HG02943 (cell line): ENCODE measurements around the gene ACAD11.
"Not testable (repeated sequence)": the region's sequence is repeated elsewhere in the genome, so short reads cannot be mapped to it uniquely, and the experiment has no call there.

Source experiments
- ATAC-seq: cut with Tn5 transposase; IDR thresholded peaks from one replicate; pipeline ENCODE4 v1.9.1; 2021; ENCODE audit warnings: mild to moderate bottlenecking, low read depth, moderate library complexity; ENCODE audit not compliant: unreplicated experiment

ACAD11 gene

GRCh38 chr3:132556508-132557159, 103.0 kb downstream of the ACAD11 start:
- no peak for ATAC-seq

- ATAC-seq, result not testable (repeated sequence)
These were observed 103.6 kb downstream of the ACAD11 start for GRCh38 chr3:132556036-132556386.

- no peak for ATAC-seq
These were observed 104.1 kb downstream of the ACAD11 start for GRCh38 chr3:132555306-132556035.

- no peak for ATAC-seq
These were observed 105.2 kb downstream of the ACAD11 start for GRCh38 chr3:132554437-132554836.

- no peak for ATAC-seq
These were observed 105.8 kb downstream of the ACAD11 start for GRCh38 chr3:132553826-132554225.

- no peak for ATAC-seq
These were observed 108.9 kb downstream of the ACAD11 start for GRCh38 chr3:132550579-132551305.

- peak; percentile 69 for ATAC-seq
These were observed 109.6 kb downstream of the ACAD11 start for GRCh38 chr3:132549890-132550578.

GRCh38 chr3:132549169-132549568, 110.4 kb downstream of the ACAD11 start:
- ATAC-seq, result no peak

- no peak for ATAC-seq
These were observed 114.1 kb downstream of the ACAD11 start for GRCh38 chr3:132545471-132545870.

- no peak for ATAC-seq
These were observed 115.5 kb downstream of the ACAD11 start for GRCh38 chr3:132544130-132544529.

GRCh38 chr3:132543011-132543739, 116.4 kb downstream of the ACAD11 start:
- no peak for ATAC-seq

GRCh38 chr3:132542577-132542976, 117.0 kb downstream of the ACAD11 start:
- ATAC-seq, result no peak

- no peak for ATAC-seq
These were observed 119.9 kb downstream of the ACAD11 start for GRCh38 chr3:132539681-132540080.

- no peak for ATAC-seq
These were observed 121.5 kb downstream of the ACAD11 start for GRCh38 chr3:132538072-132538471.

GRCh38 chr3:132537297-132537696, 122.3 kb downstream of the ACAD11 start:
- ATAC-seq, result no peak

GRCh38 chr3:132536442-132537153, 123.0 kb downstream of the ACAD11 start:
- no peak for ATAC-seq

- ATAC-seq, result no peak
These were observed 123.8 kb downstream of the ACAD11 start for GRCh38 chr3:132535575-132536441.

- ATAC-seq, result no peak
These were observed 129.0 kb downstream of the ACAD11 start for GRCh38 chr3:132530624-132531023.

GRCh38 chr3:132522353-132522752, 137.3 kb downstream of the ACAD11 start:
- peak; percentile 77 for ATAC-seq
